ENCODE results near the gene ACP6. TPM values are rescaled to one million over a fixed set of nuclear protein-coding genes. Genes with fewer than 3 reads are reported as not detected.

ACP6 gene
- total RNA-seq, 1 experiment from 2014 or later: 31.5 TPM

GRCh38 chr1:147719711-147720225, 49.4 kb upstream of the ACP6 start (continued):
- TF ChIP-seq HMGA2 (CRISPR knock-in tag; IDR thresholded peaks at IDR 0.05): no peak
- TF ChIP-seq FOXK1 (CRISPR knock-in tag; IDR thresholded peaks at IDR 0.05): no peak
- no peak for TF ChIP-seq ZNF423 (CRISPR knock-in tag; IDR thresholded peaks at IDR 0.05)
- TF ChIP-seq ZSCAN18 (CRISPR knock-in tag; IDR thresholded peaks at IDR 0.05): no peak
- no peak for TF ChIP-seq SMAD3 (CRISPR knock-in tag; IDR thresholded peaks at IDR 0.05; ENCODE audit: borderline replicate concordance)
- no peak for TF ChIP-seq FOXP1 (CRISPR knock-in tag; IDR thresholded peaks at IDR 0.05; ENCODE audit: borderline replicate concordance)
- TF ChIP-seq SOX15 (CRISPR knock-in tag; IDR thresholded peaks at IDR 0.05): no peak
- TF ChIP-seq HMGXB4 (CRISPR knock-in tag; IDR thresholded peaks at IDR 0.05): no peak

GRCh38 chr1:147719029-147719698, 48.8 kb upstream of the ACP6 start:
- Mint-ChIP-seq H3K9me3 (peaks cover 7% of the 10 kb centered on the region), H3K27me3 (ENCODE audit: low read depth) (no peaks in the 10 kb centered on the region), H3K4me3 (no peak overlapping the region), H3K4me1 (peaks cover 16% of the 10 kb centered on the region), H3K27ac (no peak overlapping the region), H3K36me3 (peaks cover 3% of the 10 kb centered on the region)
- ChIA-PET POLR2A (no interaction called here), CTCF (interaction anchor here (8.3 kb wide), 1 partner anchor 172 kb away, joined by 143 read pairs; no protein-coding TSS in a partner anchor)
- no peak for ATAC-seq
- no peak for DNase-seq (ENCODE audit: low spot score)
- TF ChIP-seq MAX (CRISPR knock-in tag; IDR thresholded peaks at IDR 0.05) (no peak), ZNF425 (CRISPR knock-in tag; conservative IDR thresholded peaks at IDR 0.05) (no peak), ESRRA (CRISPR knock-in tag; IDR thresholded peaks at IDR 0.05; ENCODE audit: borderline replicate concordance) (no peak), NFYB (CRISPR knock-in tag; conservative IDR thresholded peaks at IDR 0.05; ENCODE audit: low read depth) (no peak), SMAD4 (CRISPR knock-in tag; IDR thresholded peaks at IDR 0.05) (no peak), CREM (CRISPR knock-in tag; IDR thresholded peaks at IDR 0.05) (no peak), ZNF281 (CRISPR knock-in tag; IDR thresholded peaks at IDR 0.05) (no peak), PRDM15 (CRISPR knock-in tag; IDR thresholded peaks at IDR 0.05) (no peak), GRHL2 (CRISPR knock-in tag; IDR thresholded peaks at IDR 0.05; ENCODE audit: insufficient replicate concordance, severe bottlenecking) (no peak), NFATC4 (CRISPR knock-in tag; IDR thresholded peaks at IDR 0.05) (no peak), ARID4B (CRISPR knock-in tag; IDR thresholded peaks at IDR 0.05; ENCODE audit: borderline replicate concordance) (no peak)

Measured in WTC11 (cell line).